Measurements from ENCODE around the gene BACH1. TPM values are rescaled to one million over a fixed set of nuclear protein-coding genes. Genes with fewer than 3 reads are reported as not detected.
"Not testable (repeated sequence)": the region's sequence is repeated elsewhere in the genome, so short reads cannot be mapped to it uniquely, and the experiment has no call there.

Gene BACH1
- total and polyA plus RNA-seq, 8 donors = 33.3 to 117 (median 39.5) TPM

- ATAC-seq (no peak), DNase-seq (no peak)
- Histone ChIP-seq H3K27ac (no peak overlapping the region), H3K4me3 (no peak overlapping the region), H3K4me1 (peaks cover 13 to 48% of the 10 kb centered on the region in 2 donors), H3K27me3 (no peaks in the 10 kb centered on the region), H3K9me3 (peaks cover 0 to 6% of the 10 kb centered on the region in 2 donors), H3K36me3 (peaks cover 0 to 34% of the 10 kb centered on the region in 2 donors)
- intact Hi-C loops (cut with DNase I) = no loop called here
- no peak for TF ChIP-seq CTCF (IDR thresholded peaks at IDR 0.05)
Observed at GRCh38 chr21:29350246-29350779, 51.6 kb downstream of the BACH1 start.

GRCh38 chr21:29351691-29352090 lies 53.0 kb downstream of the BACH1 start:
- intact Hi-C loops (cut with DNase I) = no loop called here
- Histone ChIP-seq H3K4me3 (no peak overlapping the region), H3K27ac (peak overlapping the region in 1 of 2 donors; percentile 33), H3K36me3 (peaks cover 0 to 34% of the 10 kb centered on the region in 2 donors), H3K9me3 (peaks cover 0 to 6% of the 10 kb centered on the region in 2 donors), H3K4me1 (peaks cover 13 to 52% of the 10 kb centered on the region in 2 donors), H3K27me3 (no peaks in the 10 kb centered on the region)
- peak; percentile 68 for ATAC-seq
- no peak for TF ChIP-seq CTCF (IDR thresholded peaks at IDR 0.05)
- no peak for DNase-seq

GRCh38 chr21:29355043-29355710 lies 56.5 kb downstream of the BACH1 start:
- peaks cover 0 to 34% of the 10 kb centered on the region in 2 donors for H3K36me3 ChIP-seq
- H3K4me3 ChIP-seq; H3K9me3 ChIP-seq; intact Hi-C loops (cut with DNase I); DNase-seq; ATAC-seq; H3K27me3 ChIP-seq; H3K27ac ChIP-seq: not testable (repeated sequence)
- peaks cover 13 to 36% of the 10 kb centered on the region in 2 donors for H3K4me1 ChIP-seq

GRCh38 chr21:29356291-29356690 lies 57.6 kb downstream of the BACH1 start:
- intact Hi-C loops (cut with DNase I); H3K4me3 ChIP-seq; H3K27me3 ChIP-seq; ATAC-seq; H3K9me3 ChIP-seq; DNase-seq: not testable (repeated sequence)
- Histone ChIP-seq H3K4me1 (peaks cover 4 to 25% of the 10 kb centered on the region in 2 donors), H3K36me3 (peaks cover 0 to 34% of the 10 kb centered on the region in 2 donors), H3K27ac (peak overlapping the region in 1 of 2 donors; percentile 41)

GRCh38 chr21:29356810-29357209 lies 58.1 kb downstream of the BACH1 start:
- intact Hi-C loops (cut with DNase I); DNase-seq; ATAC-seq; H3K27me3 ChIP-seq; H3K9me3 ChIP-seq; H3K4me3 ChIP-seq: not testable (repeated sequence)
- H3K27ac ChIP-seq = peak overlapping the region in 1 of 2 donors; percentile 41
- peaks cover 0 to 33% of the 10 kb centered on the region in 2 donors for H3K36me3 ChIP-seq
- peaks cover 4 to 25% of the 10 kb centered on the region in 2 donors for H3K4me1 ChIP-seq

- Histone ChIP-seq H3K27ac (no peak overlapping the region), H3K9me3 (peaks cover 0 to 4% of the 10 kb centered on the region in 2 donors), H3K27me3 (no peaks in the 10 kb centered on the region), H3K36me3 (peaks cover 0 to 25% of the 10 kb centered on the region in 2 donors), H3K4me1 (peaks cover 0 to 25% of the 10 kb centered on the region in 2 donors), H3K4me3 (no peak overlapping the region)
- intact Hi-C loops (cut with DNase I) = no loop called here
- no peak for DNase-seq
- no peak for ATAC-seq
- no peak for TF ChIP-seq CTCF (IDR thresholded peaks at IDR 0.05)
Observed at GRCh38 chr21:29359718-29360117, 61.0 kb downstream of the BACH1 start.

Measured in left lung (tissue), 10 donors.